Renal cortex interstitium (tissue), 11 donors: ENCODE data around the gene MESP1. TPM values are rescaled to one million over a fixed set of nuclear protein-coding genes. Genes with fewer than 3 reads are reported as not detected.

Source experiments
- DNase-seq, 11 donors: peaks; one replicate each; pipeline ENCODE4 v3.0.0-alpha.2; 2013; ENCODE audit warnings: low read depth in 9 of 11, low spot score in 4 of 11; ENCODE audit errors: extremely low read depth in 1 of 11
- polyA plus RNA-seq, 3 donors: library from polyadenylated mRNA; unstranded; fragments of 120-200 nt; gene quantifications; one replicate each; pipeline ENCODE4 v1.2.1, GENCODE V29; 2013; ENCODE audit not compliant: insufficient read length in 3 of 3

The MESP1 gene
- polyA plus RNA-seq, 3 donors: 0.59 to 2.3 (median 0.90) TPM

- no peak for DNase-seq
Observed at GRCh38 chr15:89745131-89745530, 5.9 kb downstream of the MESP1 start.

GRCh38 chr15:89743594-89743993 is 7.5 kb downstream of the MESP1 start:
- DNase-seq: no peak

GRCh38 chr15:89743011-89743410 is 8.0 kb downstream of the MESP1 start:
- DNase-seq: no peak

- peak in 8 of 11 donors; percentile 65 to 84 (median 70) for DNase-seq
Observed at GRCh38 chr15:89740137-89740536, 10.9 kb downstream of the MESP1 start.

DNA sequence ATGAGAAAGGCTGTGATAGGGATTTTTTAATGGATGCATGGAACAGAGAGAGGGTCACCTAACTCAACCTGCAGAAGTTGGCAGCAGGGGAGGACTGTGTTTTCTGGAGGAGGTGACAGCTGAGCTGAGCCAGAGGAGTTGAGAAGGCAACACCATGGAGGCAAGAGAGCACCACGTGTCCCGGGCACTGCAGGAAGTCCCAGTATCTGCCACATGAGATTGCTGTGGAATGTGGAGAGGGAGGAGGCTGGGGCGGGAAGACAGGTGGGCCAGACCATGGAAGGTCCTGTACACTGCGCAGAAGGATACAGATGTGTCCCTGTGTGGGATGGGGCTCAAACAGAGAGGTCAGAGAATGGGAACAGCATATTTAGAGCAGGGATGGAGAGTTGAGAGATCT is 15.3 kb downstream of the MESP1 start:
- no peak for DNase-seq

GRCh38 chr15:89732451-89733172 is 18.4 kb downstream of the MESP1 start:
- DNase-seq: no peak

GRCh38 chr15:89731275-89731674 is 19.8 kb downstream of the MESP1 start:
- DNase-seq: no peak

- DNase-seq: no peak
Observed at GRCh38 chr15:89728254-89728653, 22.8 kb downstream of the MESP1 start.

DNA sequence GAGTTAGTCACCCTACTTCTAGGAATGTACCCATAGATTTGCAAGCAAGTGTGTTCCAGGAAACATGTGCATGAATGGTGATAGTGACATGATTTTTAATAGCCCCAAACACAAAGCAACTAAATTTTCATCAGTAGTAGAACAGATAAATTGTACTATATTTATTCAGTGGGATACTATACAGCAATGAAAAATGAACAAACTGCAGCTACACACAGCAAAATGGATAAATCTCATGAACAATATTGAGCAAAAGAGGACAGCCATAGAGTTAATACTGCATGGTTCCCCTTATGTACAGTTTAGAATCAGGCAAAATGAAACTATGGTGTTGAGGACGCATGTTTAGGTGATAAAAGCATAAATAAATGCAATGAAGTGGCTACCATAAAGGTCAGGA is 26.0 kb downstream of the MESP1 start:
- no peak for DNase-seq

GRCh38 chr15:89724621-89725020 is 26.4 kb downstream of the MESP1 start:
- DNase-seq: no peak

DNA sequence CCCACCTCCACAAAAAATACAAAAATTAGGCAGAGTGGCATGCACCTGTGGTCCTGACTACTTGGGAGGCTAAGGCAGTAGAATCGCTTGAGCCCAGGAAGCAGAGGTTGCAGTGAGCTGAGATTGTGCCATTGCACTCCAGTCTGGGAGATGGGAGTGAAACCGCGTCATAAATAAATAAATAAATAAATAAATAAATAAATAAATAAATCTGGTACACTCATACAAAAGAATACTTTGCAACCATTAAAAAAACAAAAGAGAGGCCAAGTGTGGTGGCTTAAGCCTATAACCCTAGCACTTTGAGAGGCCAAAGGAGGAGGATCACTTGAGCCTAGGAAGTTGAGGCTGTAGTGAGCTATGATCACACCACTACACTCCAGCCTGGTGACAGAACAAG is 28.0 kb downstream of the MESP1 start:
- DNase-seq: no peak

DNA sequence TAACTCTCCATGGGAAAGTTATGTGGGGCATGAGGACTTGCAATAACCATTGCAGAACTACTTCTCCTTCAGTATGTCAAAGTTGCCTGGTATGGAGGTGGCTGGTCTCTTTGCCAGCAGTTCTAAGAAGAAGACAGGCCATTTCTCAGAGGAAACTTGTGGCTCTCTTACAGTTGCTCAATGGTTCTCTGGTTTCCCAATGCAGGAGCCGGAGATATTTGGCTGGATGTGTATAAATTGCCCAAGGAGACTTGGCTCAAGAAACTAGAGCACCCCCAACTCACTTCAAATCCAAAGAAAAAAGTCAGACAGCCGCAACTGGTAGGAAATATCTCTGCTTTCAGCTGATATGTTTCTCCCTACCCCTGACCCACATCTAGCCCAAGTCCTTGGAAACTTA is 36.3 kb downstream of the MESP1 start:
- no peak for DNase-seq

- DNase-seq: no peak
Observed at GRCh38 chr15:89707577-89707976, 43.5 kb downstream of the MESP1 start.

GRCh38 chr15:89704411-89704810 is 46.6 kb downstream of the MESP1 start:
- DNase-seq: no peak

Other genes starting within 250 kb of the MESP1 start
- gene TICRR, start 175.8 kb downstream of the MESP1 start, polyA plus RNA-seq: 10 to 100 TPM; 10.6 to 13.4 (median 12.3) TPM
- gene KIF7, start 95.8 kb downstream of the MESP1 start, polyA plus RNA-seq: 10 to 100 TPM in 2 of 3 donors, 1 to 10 TPM in 1; 9.3 to 14.2 (median 13.9) TPM
- gene PLIN1, start 71.9 kb downstream of the MESP1 start, polyA plus RNA-seq: 1 to 10 TPM; 1.0 to 1.4 (median 1.4) TPM
- 10 to 100 TPM; 17.3 to 21.0 (median 19.1) TPM for gene PEX11A, start 60.5 kb downstream of the MESP1 start, polyA plus RNA-seq
- gene WDR93, start 60.4 kb downstream of the MESP1 start, polyA plus RNA-seq: 1 to 10 TPM; 2.3 to 4.1 (median 2.9) TPM
- gene MESP2, start 25.1 kb upstream of the MESP1 start, polyA plus RNA-seq: under 1 TPM; 0.30 to 0.44 (median 0.42) TPM
- gene ANPEP, start 63.6 kb upstream of the MESP1 start, polyA plus RNA-seq: 100 to 1,000 TPM; 104 to 119 (median 117) TPM
- 10 to 100 TPM; 39.2 to 60.0 (median 44.0) TPM for gene AP3S2, start 142.7 kb upstream of the MESP1 start, polyA plus RNA-seq
- gene ARPIN, start 161.7 kb upstream of the MESP1 start, polyA plus RNA-seq: 10 to 100 TPM; 28.2 to 30.3 (median 28.9) TPM